Measurements from ENCODE around the gene SDC1.

GRCh38 chr2:20184067-20184938 is 40.6 kb downstream of the SDC1 start:
- TF ChIP-seq CTCF (IDR thresholded peaks at IDR 0.05; ENCODE audit: poor library complexity) (no peak), EZH2phosphoT487 (IDR thresholded peaks at IDR 0.05; ENCODE audit: low read depth, severe bottlenecking, unreplicated experiment) (no peak), EZH2 (IDR thresholded peaks at IDR 0.05; ENCODE audit: borderline replicate concordance) (no peak)
